H9 (cell line): ENCODE measurements around the gene STX17. TPM values are rescaled to one million over a fixed set of nuclear protein-coding genes. Genes with fewer than 3 reads are reported as not detected.

Source experiments
- DNase-seq: peaks from one replicate; pipeline ENCODE4 v3.0.0-alpha.2; 2017
- H2AFZ ChIP-seq: one replicate; pipeline ENCODE4 v1.6.1; 2013; ENCODE audit warnings: mild to moderate bottlenecking, low read length, control low read depth, moderate library complexity
- H2AK5ac ChIP-seq: 2 replicates; pipeline ENCODE4 v1.6.1; 2013; ENCODE audit warnings: low read length, control low read depth, mixed read lengths; ENCODE audit not compliant: insufficient read length
- H2BK120ac ChIP-seq: one replicate; pipeline ENCODE4 v1.6.1; 2013; ENCODE audit warnings: low read depth, mild to moderate bottlenecking, low read length, control low read depth, inconsistent platforms; ENCODE audit not compliant: poor library complexity, severe bottlenecking
- H2BK12ac ChIP-seq: 2 replicates; pipeline ENCODE4 v1.6.1; 2013; ENCODE audit warnings: low read length, control low read depth, mixed read lengths, low read depth; ENCODE audit not compliant: insufficient read length
- H2BK15ac ChIP-seq: 2 replicates; pipeline ENCODE4 v1.6.1; 2013; ENCODE audit warnings: low read depth, low read length, control low read depth
- H2BK20ac ChIP-seq: one replicate; pipeline ENCODE4 v1.6.1; 2013; ENCODE audit warnings: low read depth, mild to moderate bottlenecking, low read length, control low read depth, inconsistent platforms; ENCODE audit not compliant: poor library complexity, severe bottlenecking
- H2BK5ac ChIP-seq: 2 replicates; pipeline ENCODE4 v1.6.1; 2013; ENCODE audit warnings: low read length, control low read depth, mixed read lengths; ENCODE audit not compliant: insufficient read length
- H3K14ac ChIP-seq: 2 replicates; pipeline ENCODE4 v1.6.1; 2013; ENCODE audit warnings: low read length, control low read depth; ENCODE audit not compliant: insufficient read depth
- H3K18ac ChIP-seq: 2 replicates; pipeline ENCODE4 v1.6.1; 2013; ENCODE audit warnings: low read depth, mild to moderate bottlenecking, mixed read lengths, low read length, control low read depth; ENCODE audit not compliant: insufficient read length
- H3K23ac ChIP-seq: 2 replicates; pipeline ENCODE4 v1.6.1; 2013; ENCODE audit warnings: low read length, control low read depth, mixed read lengths, low read depth; ENCODE audit not compliant: insufficient read length
- H3K23me2 ChIP-seq: 2 replicates; pipeline ENCODE4 v1.6.1; 2013; ENCODE audit warnings: low read depth, mild to moderate bottlenecking, mixed read lengths, low read length, control low read depth; ENCODE audit not compliant: insufficient read length, poor library complexity, severe bottlenecking
- H3K27ac ChIP-seq: 2 replicates; pipeline ENCODE4 v1.5.1; 2013; ENCODE audit warnings: low read length, control low read depth, mixed read lengths, low read depth; ENCODE audit not compliant: insufficient read length
- H3K27me3 ChIP-seq: 2 replicates; pipeline ENCODE4 v1.6.1; 2013; ENCODE audit warnings: low read length, control low read depth, inconsistent platforms; ENCODE audit not compliant: insufficient read depth
- H3K4ac ChIP-seq: 2 replicates; pipeline ENCODE4 v1.6.1; 2013; ENCODE audit warnings: low read depth, mild to moderate bottlenecking, control low read depth, inconsistent platforms, low read length, moderate library complexity
- H3K4me1 ChIP-seq: 2 replicates; pipeline ENCODE4 v1.6.1; 2013; ENCODE audit warnings: low read length, control low read depth, inconsistent platforms; ENCODE audit not compliant: insufficient read depth
- H3K4me2 ChIP-seq: 2 replicates; pipeline ENCODE4 v1.6.1; 2013; ENCODE audit warnings: low read length, control low read depth, mixed read lengths; ENCODE audit not compliant: insufficient read length, insufficient read depth
- H3K56ac ChIP-seq: 2 replicates; pipeline ENCODE4 v1.6.1; 2013; ENCODE audit warnings: low read depth, mild to moderate bottlenecking, mixed read lengths, low read length, control low read depth; ENCODE audit not compliant: insufficient read length
- H3K79me1 ChIP-seq: 2 replicates; pipeline ENCODE4 v1.6.1; 2013; ENCODE audit warnings: low read depth, mild to moderate bottlenecking, moderate library complexity, low read length, control low read depth, inconsistent platforms; ENCODE audit not compliant: insufficient read depth, poor library complexity, severe bottlenecking
- H3K79me2 ChIP-seq: 2 replicates; pipeline ENCODE4 v1.6.1; 2013; ENCODE audit warnings: low read length, control low read depth, inconsistent platforms; ENCODE audit not compliant: insufficient read depth
- H3K9ac ChIP-seq: 2 replicates; pipeline ENCODE4 v1.6.1; 2013; ENCODE audit warnings: low read length, control low read depth, mixed read lengths; ENCODE audit not compliant: insufficient read length; ENCODE audit errors: extremely low read depth
- H3K9me3 ChIP-seq: one replicate; pipeline ENCODE4 v1.6.1; 2013; ENCODE audit warnings: low read depth, low read length, inconsistent platforms; ENCODE audit not compliant: control insufficient read depth
- H3T11ph ChIP-seq: one replicate; pipeline ENCODE4 v1.6.1; 2013; ENCODE audit warnings: mild to moderate bottlenecking, low read length, control low read depth, inconsistent platforms
- H4K20me1 ChIP-seq: one replicate; pipeline ENCODE4 v1.6.1; 2013; ENCODE audit not compliant: control insufficient read depth, insufficient read length, insufficient read depth
- H4K5ac ChIP-seq: 2 replicates; pipeline ENCODE4 v1.6.1; 2013; ENCODE audit warnings: low read depth, mild to moderate bottlenecking, mixed read lengths, low read length, control low read depth; ENCODE audit not compliant: insufficient read length
- H4K8ac ChIP-seq: replicated peaks from 2 replicates; pipeline ENCODE4 v1.6.1; 2013; ENCODE audit warnings: low read length, control low read depth, mixed read lengths, low read depth; ENCODE audit not compliant: insufficient read length
- H4K91ac ChIP-seq: 2 replicates; pipeline ENCODE4 v1.6.1; 2013; ENCODE audit warnings: low read depth, mild to moderate bottlenecking, moderate library complexity, mixed read lengths, low read length, control low read depth; ENCODE audit not compliant: insufficient read length
- H3K27ac Mint-ChIP-seq, 3 experiments: 2 replicates in 2 of 3; 3 replicates in 1 of 3; pipeline ENCODE4 v1.8.0; 2020 to 2021; ENCODE audit warnings: mixed read lengths in 3 of 3, mild to moderate bottlenecking in 1 of 3, moderate library complexity in 1 of 3
- H3K27me3 Mint-ChIP-seq: 2 replicates; pipeline ENCODE4 v1.8.0; 2021; ENCODE audit warnings: low read depth, mild to moderate bottlenecking, moderate library complexity, mixed read lengths
- H3K36me3 Mint-ChIP-seq, 3 experiments: 2 replicates in 2 of 3; 3 replicates in 1 of 3; pipeline ENCODE4 v1.8.0; 2020 to 2021; ENCODE audit warnings: low read depth in 3 of 3, mixed read lengths in 3 of 3; ENCODE audit not compliant: insufficient read depth in 1 of 3
- H3K4me1 Mint-ChIP-seq, 2 experiments: 2 replicates each; pipeline ENCODE4 v1.8.0; 2020; ENCODE audit warnings: mixed read lengths in 2 of 2
- H3K4me3 Mint-ChIP-seq, 2 experiments: 2 replicates in 1 of 2; 3 replicates in 1 of 2; pipeline ENCODE4 v1.8.0; 2020 to 2021; ENCODE audit warnings: mild to moderate bottlenecking in 2 of 2, mixed read lengths in 2 of 2, moderate library complexity in 1 of 2
- H3K9me3 Mint-ChIP-seq, 2 experiments: 2 replicates in 1 of 2; 3 replicates in 1 of 2; pipeline ENCODE4 v1.8.0; 2020; ENCODE audit warnings: mild to moderate bottlenecking in 2 of 2, mixed read lengths in 2 of 2, moderate library complexity in 1 of 2
- CTCF ChIP-seq: fragments of 200-600 bp; sonication (generic); conservative IDR thresholded peaks from 3 replicates; pipeline ENCODE4 v1.8.0; 2021; ENCODE audit warnings: antibody characterized with exemption, mild to moderate bottlenecking
- WGBS: extraction: QIAGEN DNeasy Blood & Tissue Kit; methylation state at CpG from one replicate; pipeline ENCODE4 v1.1.7; 2013; ENCODE audit warnings: missing lambda C conversion rate, low lambda C conversion rate, mixed read lengths; ENCODE audit not compliant: insufficient read length; ENCODE audit errors: extremely low coverage; 5-methylcytosine and 5-hydroxymethylcytosine counted together
- total RNA-seq: library from RNA; stranded (reverse); gene quantifications from 2 replicates; pipeline ENCODE4 v1.2.1, GENCODE V29; 2021

The STX17 gene
- total RNA-seq, 1 experiment from 2014 or later: 21.2 TPM

DNA sequence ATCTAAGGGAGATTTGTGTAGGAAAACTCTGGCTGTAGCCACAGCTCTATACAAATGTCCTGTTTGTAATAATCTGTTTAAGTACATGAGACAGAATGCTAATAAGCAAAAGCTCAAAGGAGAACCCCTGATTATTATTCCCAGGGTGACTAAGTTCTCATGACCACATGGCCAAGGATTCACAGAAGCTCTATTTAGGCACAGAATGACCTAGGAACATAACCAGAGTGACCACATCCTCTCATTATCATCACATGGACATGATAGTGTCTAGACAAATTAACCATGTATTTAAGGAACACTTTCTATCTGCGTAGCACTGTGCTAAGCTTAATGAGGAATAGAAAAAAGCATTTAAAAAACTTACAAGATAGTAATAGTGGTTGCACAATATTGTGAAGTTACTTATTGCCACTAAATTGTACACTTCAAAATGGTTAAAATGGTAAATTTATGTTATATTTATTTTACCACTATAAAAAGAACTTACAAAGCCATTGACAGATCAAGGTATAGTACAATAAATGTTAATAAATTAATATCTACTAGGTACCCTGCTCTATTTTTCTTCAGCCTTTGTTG, 56.3 kb downstream of the STX17 start:
- H4K20me1 ChIP-seq: no peaks in the 10 kb centered on the region
- no CpG with 5 or more reads among the region's 1 CpG for WGBS
- no peak overlapping the region for H3K18ac ChIP-seq
- H3K9ac ChIP-seq: no peak overlapping the region
- H3K23me2 ChIP-seq: peaks cover 2% of the 10 kb centered on the region
- no peak overlapping the region for H3K56ac ChIP-seq
- no peak overlapping the region for H3K4me2 ChIP-seq
- H2AFZ ChIP-seq: no peak overlapping the region
- H4K5ac ChIP-seq: no peak overlapping the region
- no peak overlapping the region for H2BK120ac ChIP-seq
- H2BK5ac ChIP-seq: no peak overlapping the region
- Mint-ChIP-seq H3K36me3 (no peaks in the 10 kb centered on the region), H3K9me3 (no peaks in the 10 kb centered on the region), H3K4me3 (no peak overlapping the region), H3K27me3 (no peaks in the 10 kb centered on the region), H3K27ac (no peak overlapping the region), H3K4me1 (peaks cover 18% of the 10 kb centered on the region in 2 experiments)
- TF ChIP-seq CTCF: no peak
- no peak overlapping the region for H3K23ac ChIP-seq
- no peak overlapping the region for H4K91ac ChIP-seq
- H2AK5ac ChIP-seq: no peak overlapping the region
- no peak overlapping the region for H2BK12ac ChIP-seq
- no peaks in the 10 kb centered on the region for H3K9me3 ChIP-seq
- H3K27me3 ChIP-seq: no peaks in the 10 kb centered on the region
- no peak overlapping the region for H3K4ac ChIP-seq
- no peak overlapping the region for H4K8ac ChIP-seq
- no peaks in the 10 kb centered on the region for H3K4me1 ChIP-seq
- no peak overlapping the region for H2BK20ac ChIP-seq
- H3K27ac ChIP-seq: no peak overlapping the region
- H2BK15ac ChIP-seq: no peak overlapping the region
- no peak overlapping the region for H3K14ac ChIP-seq
- DNase-seq: no peak
- H3K79me1 ChIP-seq: no peaks in the 10 kb centered on the region
- no peaks in the 10 kb centered on the region for H3K79me2 ChIP-seq
- H3T11ph ChIP-seq: no peak overlapping the region
